Superior temporal gyrus (tissue), 1 donor: Measurements from ENCODE around the gene SIPA1L3.
A peak's percentile ranks its signal among the peaks of the same experiment; 100 is the strongest.

Experiments used
- DNase-seq: peaks from one replicate; pipeline ENCODE4 v3.0.0-alpha.2; 2016; ENCODE audit errors: extremely low spot score

SIPA1L3 gene

DNA sequence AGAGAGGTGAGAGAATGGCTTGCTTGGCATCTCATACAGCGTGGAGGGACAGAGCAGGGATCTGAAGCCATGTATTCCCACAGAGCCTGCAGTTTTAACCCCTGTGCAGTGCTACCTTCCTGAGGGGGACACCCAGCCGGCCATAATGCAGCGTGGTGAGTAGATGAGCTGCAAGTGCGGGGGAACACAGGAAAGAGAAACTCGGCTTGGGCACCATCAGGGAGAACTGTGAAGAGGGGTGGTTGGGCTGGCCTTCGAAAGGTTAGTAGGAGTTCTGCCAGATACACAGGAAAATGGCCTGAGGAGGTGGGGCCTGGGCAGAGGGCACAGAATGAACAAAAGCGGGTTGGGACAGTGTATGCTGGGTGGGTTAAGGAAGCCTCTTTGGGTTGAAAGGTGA, 88.3 kb downstream of the SIPA1L3 start:
- no peak for DNase-seq

DNA sequence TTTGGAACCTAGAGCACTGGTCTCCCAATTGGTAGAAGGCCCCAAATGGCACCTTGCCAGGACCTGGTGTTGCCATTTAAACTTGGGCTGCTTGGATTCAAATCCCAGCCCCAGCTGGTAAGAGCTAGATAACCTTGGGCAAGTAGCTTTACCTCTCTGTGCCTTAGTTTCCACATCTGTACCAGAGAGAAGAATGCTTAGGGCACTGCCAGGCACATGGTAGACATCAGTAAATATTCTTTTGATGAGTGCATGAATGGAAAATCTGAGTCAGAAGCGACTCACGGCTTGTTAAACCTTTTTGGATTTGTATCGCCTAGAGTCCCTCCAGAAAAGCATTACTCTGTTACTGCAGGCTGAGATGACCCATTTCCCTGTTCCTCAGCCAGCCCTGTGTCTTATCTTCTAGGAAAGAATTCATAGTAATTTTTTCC, 90.9 kb downstream of the SIPA1L3 start:
- no peak for DNase-seq

DNA sequence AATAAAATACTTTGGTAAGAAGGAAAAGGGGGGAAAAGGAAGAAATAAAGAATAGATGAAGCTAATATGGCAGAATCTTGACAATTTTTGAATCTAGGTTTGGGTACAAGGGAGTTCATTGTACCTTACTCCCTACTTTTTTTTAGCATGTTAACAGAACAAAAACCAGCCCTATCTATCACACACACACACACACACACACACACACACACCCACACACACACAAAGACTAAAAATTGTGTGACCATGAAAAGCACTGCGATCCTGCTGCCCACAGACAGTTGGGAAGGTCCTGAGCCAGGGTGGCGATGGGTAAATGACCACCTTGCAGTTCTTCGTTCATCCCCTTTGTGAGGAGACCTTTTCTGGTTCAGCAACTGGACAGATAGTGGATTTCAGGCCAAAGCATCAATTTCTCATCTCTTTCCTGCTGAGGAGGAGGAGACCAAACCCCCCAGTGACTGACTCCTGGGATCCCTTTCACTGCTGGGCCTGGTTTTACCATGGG, 91.8 kb downstream of the SIPA1L3 start:
- no peak for DNase-seq

DNA sequence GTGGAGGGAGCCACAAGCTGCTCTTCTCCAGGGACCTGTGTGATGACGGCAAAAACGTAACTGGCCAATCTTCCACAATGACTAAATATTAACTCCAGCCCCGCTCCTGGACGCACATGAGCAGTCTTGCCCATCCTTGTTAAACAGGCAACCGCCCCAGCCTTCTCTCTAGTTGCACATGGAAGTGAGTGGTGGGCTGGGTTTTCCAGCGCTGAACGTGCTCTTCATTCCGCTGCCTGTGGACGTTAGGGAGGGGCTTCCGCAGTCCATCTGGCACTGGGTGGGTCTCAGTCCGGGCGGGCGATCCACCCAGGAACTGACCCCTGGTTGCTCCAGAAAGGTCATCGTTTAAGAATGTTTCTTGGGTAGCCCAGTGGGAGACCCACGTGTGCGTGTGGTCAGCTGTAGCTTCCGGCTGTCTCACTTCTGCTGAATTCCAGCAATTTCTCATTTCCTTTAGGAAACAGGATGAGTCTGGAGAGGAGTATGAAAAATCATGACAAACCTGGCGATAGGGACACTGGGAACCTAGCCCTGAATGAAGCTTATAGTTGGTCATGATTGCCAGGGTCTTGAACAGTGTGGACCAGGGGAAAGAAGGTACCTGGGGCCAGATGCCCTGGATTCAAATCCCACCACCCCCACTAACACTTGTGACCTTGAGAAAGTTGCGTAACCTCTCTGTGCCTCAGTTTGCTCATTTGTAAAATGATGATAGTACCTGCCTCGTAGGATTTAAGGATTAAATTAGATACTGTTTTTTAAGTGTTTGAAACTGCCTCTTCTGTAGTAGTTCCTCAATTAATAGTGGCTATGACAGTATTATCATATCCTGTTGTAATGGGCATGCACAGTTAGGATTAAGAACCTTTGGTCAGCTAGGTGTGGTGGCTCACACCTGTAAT, 92.6 kb downstream of the SIPA1L3 start:
- DNase-seq, result no peak

DNA sequence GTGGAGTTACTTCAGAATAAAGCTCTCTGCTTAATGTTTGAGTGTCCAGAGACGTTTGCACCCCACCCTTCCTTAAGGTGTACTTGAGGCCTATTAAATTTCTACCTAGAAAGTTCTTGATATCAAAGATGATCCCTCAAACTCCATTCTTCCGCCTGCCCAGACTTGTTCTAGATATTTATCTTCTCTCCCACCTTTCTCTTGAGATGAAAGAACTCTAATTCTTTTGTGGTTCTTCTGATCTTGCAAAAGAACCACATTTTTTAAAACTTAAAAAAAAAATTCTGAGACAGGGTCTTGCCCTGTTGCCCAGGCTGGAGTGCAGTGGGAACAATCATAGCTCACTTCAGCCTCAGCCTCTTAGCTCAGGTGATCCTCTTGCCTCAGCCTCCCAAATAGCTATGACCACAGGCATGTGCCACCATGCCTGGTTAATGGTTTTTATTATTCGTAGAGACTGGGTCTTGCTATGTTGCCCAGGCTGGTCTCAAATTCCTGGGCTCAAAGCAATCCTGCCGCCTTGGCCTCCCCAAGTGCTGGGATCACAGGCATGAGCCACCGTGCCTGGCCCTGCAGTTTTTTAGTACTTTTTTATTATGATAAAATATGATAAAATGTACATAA, 94.3 kb downstream of the SIPA1L3 start:
- DNase-seq, result no peak

DNA sequence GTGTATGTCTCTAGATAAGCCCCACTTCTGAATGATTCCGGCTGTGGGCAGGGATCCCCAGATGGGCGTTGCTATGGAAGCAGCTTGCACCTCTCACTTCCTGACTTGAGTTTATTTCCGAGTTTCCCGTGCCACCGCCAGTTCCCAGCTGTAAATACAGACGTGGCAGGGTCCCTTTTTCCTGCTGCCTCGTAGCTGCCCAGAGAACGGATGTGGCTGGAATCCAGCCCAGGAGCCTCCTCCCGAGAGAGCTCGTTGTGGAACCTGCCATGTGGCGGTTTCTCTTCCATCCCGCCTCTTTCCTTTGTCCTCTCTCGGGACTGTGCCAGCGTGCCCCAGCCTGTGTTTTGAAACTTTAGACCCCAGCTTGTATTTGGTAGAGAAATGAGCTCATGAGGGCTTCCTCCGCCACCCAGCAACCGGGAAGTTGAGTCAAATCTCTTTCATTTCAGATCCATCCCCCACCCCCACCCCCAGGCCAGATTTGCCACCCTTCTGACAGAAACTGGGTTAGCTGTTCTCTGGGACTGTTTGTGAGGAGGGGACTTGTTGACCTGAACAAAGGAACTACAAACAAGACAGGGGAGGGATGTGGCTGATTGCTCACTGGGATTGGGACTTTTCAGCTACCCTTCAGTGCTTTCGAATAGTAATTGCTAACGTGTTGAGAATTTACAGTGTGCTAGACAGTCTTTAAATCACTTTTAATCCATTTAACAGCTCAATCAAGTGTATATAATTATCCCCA, 96.6 kb downstream of the SIPA1L3 start:
- peak; percentile 76 for DNase-seq

DNA sequence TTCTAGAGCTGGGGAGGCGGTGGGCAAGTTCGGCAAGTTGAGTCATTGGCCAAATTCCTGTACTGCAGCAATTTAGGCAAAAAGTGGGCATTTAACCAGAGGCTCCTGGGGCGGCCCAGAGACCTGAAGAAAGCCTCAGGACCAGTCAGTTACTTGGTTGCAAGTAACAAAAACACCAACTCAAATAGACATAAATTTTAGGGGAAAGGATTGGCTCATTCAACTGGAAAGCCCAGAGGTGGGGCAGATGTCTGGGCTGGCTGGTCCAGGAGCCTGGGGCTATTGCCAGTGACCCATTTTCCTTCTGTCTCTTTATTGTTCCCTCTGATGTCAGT, 97.1 kb downstream of the SIPA1L3 start:
- DNase-seq, result no peak

DNA sequence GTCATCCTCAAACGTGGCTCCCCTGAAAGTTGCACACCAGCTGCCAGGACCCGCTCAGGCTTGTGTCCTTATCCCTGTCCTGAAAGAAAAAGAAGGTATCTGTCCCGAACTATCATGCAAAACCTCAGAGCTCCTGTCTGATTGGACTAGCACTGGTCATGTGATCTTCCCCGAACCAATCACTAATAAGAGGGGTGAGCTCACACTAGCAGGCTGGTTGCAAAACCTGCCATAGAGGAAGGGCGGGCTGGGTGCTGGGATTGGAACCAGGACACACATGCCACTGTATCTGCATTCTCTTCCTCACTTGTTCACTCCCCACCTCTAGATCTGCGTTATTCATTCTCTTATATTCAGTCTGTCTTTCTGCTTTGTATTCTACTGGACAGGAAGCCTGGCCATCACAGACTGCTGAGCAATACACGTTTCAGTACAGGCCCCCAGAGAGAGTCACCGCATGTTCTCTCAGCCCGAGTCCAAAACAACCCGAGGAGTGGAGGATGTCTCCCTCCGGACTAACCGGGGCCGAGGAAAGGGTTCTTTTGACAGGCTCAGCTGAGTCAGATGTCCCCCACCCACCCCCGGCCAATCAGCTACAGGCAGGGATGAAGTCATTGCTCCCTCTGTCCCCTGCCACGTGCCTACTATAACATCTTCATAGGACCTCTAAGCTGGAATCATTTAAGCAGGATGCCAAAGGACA, 97.7 kb downstream of the SIPA1L3 start:
- peak; percentile 99 for DNase-seq

DNA sequence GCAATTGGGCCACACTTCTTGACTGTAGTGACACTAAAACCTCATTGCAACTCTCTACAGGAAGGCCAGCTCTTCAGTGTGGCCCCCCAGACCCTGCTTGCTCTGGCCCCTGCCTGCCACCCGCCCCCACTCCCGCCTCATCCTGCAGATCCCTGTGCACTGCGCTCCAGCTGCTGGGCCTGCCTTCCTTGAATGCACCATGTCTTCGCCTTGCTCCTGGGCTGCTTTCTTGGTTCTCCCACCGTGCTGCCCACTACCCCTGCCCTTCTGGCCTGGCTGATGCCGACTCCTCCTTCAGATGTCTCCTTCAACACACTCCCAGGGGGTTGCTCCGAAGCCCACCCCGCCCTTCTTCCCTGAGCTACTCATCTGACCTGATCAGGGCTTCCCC, 98.2 kb downstream of the SIPA1L3 start:
- DNase-seq, result no peak

DNA sequence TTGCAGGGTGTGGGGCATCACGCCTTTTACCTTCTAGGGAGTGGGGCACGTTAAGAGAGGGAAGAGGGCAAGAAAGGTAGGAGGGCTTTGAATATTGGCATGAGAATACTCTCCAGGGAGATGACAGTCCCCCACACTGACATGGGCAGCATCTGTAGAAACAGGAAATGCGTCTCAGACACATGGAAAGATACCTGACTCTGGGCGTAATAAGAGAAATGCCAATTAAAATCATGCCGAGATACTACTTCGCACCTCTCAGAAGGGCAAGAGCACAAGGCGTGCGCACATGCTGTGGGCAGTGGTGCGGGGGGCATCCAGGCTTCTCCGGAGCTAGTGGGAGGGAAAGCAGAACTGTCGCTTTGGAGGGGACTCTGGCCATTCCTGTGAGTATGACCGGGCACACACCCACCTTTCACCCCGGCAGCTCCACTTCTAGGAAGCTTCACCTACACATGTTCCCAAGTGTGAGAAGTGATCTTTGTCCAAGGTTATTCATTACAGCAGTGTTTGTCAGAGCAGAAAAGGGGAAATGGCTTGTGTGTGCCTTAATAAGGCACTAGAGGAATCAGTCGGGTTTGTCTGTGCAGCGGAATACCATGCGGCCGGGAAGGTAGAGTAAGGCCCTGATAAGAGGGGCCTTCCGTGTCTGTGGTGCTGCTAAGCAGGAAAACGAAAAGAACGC, 99.5 kb downstream of the SIPA1L3 start:
- no peak for DNase-seq

DNA sequence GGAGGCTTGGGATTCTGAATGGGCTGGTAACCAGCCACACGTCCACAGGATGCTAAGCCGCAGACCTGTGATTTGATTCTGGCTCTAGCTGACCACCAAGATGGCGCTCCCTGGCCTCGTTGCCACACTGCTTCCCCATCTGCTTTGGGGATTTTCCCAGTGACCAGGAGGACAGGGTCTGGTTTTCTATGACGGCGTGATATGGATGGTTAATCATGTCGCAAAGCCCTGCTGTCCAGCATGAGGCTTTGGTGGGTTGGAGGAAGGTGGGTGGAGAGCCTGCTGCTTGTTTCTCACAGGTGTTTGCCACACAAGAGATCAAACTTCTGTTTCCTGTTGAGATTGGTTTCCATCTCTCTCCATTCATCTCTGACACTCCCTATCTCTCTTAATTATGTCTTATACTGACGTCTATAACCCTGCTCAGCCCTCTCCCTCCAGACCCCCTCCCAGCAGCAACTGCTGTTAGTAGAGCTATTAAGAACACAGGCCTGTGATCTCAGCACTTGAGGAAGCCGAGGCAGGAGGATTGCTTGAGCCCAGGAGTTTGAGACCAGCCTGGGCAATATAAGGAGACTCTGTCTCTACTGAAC, 102.7 kb downstream of the SIPA1L3 start:
- no peak for DNase-seq

DNA sequence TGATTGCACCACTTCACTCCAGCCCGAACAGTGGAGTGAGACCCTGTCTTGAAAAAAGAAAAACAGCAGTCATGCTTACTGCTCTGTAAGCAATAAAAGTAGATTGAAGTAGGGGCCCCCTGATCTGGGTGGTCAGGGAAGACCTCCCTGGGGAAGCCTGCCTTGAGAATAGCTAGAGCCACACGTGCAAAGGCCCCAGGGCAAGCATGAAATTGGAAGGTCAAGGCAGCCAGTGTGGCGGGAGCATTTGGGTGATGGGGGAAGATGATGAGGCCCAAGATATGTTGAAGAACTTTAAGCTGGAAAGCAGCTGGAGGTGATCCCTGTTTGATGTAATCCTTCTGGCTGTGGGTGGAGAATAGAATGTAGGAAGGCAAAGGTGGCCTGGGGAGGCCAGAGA, 104.4 kb downstream of the SIPA1L3 start:
- no peak for DNase-seq

DNA sequence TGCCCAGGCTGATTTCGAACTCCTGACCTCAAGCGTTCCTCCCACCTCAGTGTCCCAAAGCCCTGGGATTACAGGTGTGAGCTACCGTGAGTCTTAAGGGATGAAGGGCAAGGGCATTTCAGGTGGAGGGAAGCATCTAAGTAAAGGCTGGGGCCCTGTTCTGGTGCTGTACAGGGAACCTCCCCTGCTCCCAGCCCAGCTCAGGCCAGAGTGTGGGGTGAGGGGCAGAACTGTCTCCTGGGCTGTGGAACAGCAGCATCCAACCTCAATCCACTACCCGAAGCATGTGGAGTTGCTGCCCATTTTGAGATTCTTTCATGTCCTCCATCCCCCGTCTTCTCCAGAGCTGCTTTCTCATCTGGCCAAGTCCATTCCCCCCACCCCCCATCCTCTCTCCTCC, 105.3 kb downstream of the SIPA1L3 start:
- no peak for DNase-seq

DNA sequence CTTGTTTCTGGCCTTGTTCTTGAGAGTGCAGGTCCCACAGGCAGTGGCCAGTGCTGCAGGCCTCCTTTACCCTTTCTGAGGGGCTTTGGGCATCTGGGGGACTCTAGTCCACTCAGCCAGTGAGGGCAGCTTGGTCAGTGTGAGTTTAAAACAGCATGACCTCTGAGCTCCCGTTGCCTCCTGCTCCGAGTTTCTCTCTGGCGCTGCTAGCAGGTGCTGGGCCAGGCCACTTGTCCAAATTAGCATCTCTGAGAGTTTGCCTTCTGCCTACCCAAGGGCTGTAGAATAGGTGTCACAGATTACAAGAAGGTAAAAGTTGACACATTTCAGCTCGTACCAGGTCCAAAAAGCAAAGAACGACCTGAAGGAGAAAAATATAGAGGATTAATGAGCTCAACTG, 105.9 kb downstream of the SIPA1L3 start:
- DNase-seq, result no peak

DNA sequence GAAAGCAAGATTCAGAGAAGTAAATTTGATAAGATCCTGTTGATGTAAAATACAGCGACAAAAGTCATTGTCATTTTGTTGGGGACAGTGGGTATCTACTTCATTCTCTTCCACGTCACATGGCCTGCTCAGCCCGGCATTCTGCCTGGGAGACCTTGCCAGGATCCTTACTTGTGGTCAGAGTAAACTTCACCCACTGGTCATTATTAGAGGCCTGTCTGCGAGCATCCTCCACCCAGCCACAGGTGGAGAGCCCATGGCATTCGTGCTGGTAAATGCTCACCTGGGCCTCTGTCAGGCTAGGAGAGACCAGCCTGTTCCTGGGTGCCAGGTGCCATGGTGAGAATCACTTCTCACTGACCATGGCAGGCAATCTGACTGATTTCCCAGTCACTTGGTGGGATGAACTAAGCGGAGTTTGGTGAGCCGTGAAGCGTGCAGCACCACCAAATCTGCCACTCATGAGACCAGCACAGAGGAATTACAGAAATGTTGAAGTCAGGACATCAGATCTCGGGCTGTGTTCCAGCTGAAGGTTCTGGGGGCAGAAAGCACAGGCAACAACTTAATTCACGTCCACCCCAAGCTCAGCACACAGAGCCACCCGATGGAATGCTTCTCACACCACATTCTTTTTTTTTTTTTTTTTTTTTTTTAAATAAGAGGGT, 107.0 kb downstream of the SIPA1L3 start:
- DNase-seq, result peak; percentile 36

DNA sequence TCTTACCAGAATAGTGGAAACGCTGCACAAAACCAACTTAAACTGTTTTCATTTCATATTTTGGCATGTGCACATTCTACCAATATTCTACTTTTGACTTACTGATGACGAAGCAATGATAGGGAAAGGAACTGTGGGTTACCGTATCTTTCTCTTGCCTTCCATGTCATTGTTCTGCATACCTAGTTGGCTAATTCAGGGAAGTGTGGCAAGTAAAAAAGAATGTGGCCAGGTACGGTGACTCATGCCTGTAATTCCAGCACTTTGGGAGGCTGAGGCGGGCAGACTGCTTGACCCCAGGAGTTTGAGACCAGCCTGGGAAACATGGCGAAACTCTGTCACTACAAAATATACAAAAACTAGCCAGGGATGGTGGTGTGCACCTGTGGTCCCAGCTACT, 108.2 kb downstream of the SIPA1L3 start:
- no peak for DNase-seq

DNA sequence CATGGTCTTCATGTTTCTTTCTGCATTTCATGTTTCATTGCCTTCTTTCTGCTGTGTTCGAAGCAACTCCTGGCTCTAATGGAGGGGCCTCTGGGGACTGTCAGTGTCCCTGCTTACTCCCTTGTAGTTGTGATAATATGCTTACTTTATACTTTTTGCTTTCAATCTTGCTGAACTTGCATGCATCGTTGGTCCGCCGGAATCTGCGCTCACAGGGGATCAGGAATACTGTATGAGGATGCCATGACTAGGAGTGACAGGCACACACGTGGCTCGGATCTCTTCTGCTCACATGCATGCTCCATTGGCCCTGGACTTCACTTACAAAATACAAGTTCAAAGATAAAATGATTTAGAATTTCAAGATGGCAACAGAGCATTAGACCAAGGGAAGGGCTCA, 108.8 kb downstream of the SIPA1L3 start:
- no peak for DNase-seq

DNA sequence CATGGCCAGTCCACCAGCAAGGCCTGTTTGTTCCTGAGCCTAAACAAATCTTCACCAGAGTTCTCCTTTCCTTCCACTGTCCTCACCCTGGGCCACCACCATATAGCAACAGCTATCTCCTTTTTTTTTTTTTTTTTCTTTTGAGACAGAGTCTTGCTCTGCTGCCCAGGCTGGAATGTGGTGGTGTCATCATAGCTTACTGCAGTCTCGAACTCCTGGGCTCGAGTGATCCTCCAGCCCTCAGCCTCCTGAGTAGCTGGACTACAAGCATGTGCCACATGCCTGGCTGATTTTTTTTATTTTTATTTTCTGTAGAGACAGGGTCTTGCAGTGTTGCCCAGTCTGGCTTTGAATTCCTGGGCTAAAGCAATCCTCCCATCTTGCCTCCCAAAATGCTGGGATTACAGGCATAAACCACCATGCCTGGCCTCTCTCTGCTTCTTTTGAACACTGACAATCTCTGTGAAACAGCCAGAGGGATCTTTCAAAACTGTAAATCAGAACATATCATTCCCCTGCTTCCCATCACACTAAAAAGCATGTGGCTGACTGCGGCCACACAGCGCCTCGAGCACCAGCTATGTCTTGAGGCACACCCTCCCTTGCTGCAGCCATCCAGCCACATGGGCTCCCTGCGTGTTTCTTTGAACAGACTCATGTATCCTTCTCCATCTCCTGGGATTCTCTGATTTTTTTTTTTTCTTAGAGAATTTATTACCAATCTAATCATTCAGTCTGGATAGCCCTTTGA, 110.6 kb downstream of the SIPA1L3 start:
- DNase-seq, result no peak

DNA sequence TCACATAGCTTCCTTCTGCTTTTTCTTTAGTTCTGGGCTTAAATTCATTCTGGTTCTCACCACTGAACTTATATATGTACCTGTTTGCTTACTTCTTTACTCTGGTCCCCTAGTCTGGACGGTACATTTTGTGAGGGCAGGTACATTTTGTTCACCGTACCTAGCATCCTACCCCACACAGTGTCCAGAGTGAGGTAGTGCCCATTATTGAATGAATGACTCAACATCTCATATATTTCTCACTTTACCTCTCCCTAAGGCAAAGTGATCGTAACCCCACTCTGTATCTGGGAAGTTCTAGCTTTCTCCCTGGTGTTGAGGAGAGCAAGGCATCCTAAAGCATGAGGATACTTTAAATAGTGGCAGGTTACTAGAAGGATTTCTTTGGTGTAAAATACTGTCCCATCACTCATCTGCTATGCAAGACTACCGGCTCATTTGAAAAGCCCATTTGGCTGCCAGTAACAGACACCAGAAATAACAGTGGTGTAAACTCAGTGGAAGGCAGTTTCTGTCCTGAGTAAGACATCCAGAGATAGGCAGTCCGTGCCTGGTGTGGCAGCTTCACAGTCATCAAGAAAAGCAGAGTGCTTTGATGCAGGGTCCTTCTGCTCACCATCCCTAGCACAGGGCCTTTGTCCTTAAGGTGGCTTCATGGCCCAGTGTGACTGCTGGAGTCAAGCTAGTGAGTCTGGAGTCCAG, 111.8 kb downstream of the SIPA1L3 start:
- no peak for DNase-seq
